GM18520 (cell line): ENCODE results near the gene S100A12.

ENCODE experiments used
- ATAC-seq: cut with Tn5 transposase; IDR thresholded peaks from one replicate; pipeline ENCODE4 v1.9.1; 2021; ENCODE audit not compliant: unreplicated experiment

S100A12 gene

GRCh38 chr1:153370146-153370545 is 5.3 kb downstream of the S100A12 start:
- ATAC-seq = no peak

GRCh38 chr1:153368495-153368894 is 6.9 kb downstream of the S100A12 start:
- ATAC-seq = no peak

GRCh38 chr1:153367090-153367489 is 8.3 kb downstream of the S100A12 start:
- no peak for ATAC-seq

GRCh38 chr1:153366261-153366660 is 9.2 kb downstream of the S100A12 start:
- ATAC-seq = no peak

GRCh38 chr1:153365696-153366095 is 9.7 kb downstream of the S100A12 start:
- ATAC-seq = no peak

GRCh38 chr1:153364766-153365666 is 10.4 kb downstream of the S100A12 start:
- no peak for ATAC-seq

- no peak for ATAC-seq
Measured at GRCh38 chr1:153364156-153364555, 11.3 kb downstream of the S100A12 start.

- ATAC-seq = no peak
Measured at GRCh38 chr1:153363641-153364040, 11.8 kb downstream of the S100A12 start.

- ATAC-seq = no peak
Measured at GRCh38 chr1:153362187-153362775, 13.1 kb downstream of the S100A12 start.

GRCh38 chr1:153361480-153362109 is 13.8 kb downstream of the S100A12 start:
- no peak for ATAC-seq

GRCh38 chr1:153360592-153361479 is 14.6 kb downstream of the S100A12 start:
- no peak for ATAC-seq

- ATAC-seq = no peak
Measured at GRCh38 chr1:153360190-153360589, 15.2 kb downstream of the S100A12 start.

- no peak for ATAC-seq
Measured at GRCh38 chr1:153359241-153359640, 16.2 kb downstream of the S100A12 start.

GRCh38 chr1:153358691-153358975 is 16.8 kb downstream of the S100A12 start:
- ATAC-seq = no peak

GRCh38 chr1:153357853-153358690 is 17.3 kb downstream of the S100A12 start, which contains the start of gene S100A9:
S100A9 (plus strand) TSS chr1:153357854; CDS start chr1:153358284, 430 bp downstream.
- ATAC-seq = no peak

- no peak for ATAC-seq
Measured at GRCh38 chr1:153357076-153357852, 18.2 kb downstream of the S100A12 start.

- ATAC-seq = no peak
Measured at GRCh38 chr1:153356392-153357075, 18.9 kb downstream of the S100A12 start.

- ATAC-seq = no peak
Measured at GRCh38 chr1:153355445-153356071, 19.9 kb downstream of the S100A12 start.
